ENCODE data around the gene NLK.

DNA sequence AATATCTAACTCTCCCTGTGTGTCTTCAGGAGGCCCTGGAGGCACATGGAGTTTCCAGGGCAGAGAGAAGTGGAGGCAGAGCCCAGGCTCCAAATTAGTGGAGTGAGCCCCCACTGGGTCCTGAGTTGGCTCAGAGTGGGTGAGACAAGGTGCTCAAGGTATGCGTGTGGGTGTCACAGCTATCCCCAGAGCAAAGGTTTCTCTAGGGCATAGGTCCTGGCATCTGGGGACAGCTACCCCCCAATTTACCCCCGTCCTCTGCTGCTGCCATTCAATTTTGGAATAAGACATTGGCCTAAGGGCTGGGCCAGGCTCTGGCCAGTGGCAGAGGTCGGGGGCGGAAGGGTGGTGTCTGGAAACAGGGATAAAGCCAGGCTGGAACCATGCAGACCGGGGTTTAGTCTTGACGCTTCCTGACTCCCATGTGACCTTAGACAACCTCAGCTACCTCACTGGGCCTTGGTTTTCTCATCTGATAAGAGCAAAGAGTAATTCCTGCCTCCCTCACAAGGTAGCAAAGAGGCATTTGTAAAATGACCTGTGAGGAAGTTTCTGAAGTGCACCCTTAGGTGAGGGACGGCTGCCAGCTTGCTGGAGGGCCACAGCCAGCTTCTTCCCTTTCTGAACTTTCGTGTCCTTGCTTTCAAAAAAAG, 198.3 kb downstream of the NLK start:
- TF ChIP-seq EZH2phosphoT487 (IDR thresholded peaks at IDR 0.05; ENCODE audit: borderline replicate concordance), result no peak
- TF ChIP-seq, protein P1, sequence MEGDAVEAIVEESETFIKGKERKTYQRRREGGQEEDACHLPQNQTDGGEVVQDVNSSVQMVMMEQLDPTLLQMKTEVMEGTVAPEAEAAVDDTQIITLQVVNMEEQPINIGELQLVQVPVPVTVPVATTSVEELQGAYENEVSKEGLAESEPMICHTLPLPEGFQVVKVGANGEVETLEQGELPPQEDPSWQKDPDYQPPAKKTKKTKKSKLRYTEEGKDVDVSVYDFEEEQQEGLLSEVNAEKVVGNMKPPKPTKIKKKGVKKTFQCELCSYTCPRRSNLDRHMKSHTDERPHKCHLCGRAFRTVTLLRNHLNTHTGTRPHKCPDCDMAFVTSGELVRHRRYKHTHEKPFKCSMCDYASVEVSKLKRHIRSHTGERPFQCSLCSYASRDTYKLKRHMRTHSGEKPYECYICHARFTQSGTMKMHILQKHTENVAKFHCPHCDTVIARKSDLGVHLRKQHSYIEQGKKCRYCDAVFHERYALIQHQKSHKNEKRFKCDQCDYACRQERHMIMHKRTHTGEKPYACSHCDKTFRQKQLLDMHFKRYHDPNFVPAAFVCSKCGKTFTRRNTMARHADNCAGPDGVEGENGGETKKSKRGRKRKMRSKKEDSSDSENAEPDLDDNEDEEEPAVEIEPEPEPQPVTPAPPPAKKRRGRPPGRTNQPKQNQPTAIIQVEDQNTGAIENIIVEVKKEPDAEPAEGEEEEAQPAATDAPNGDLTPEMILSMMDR (conservative IDR thresholded peaks at IDR 0.05; ENCODE audit: low read length), result no peak

Measured in Loucy (cell line).